ENCODE data around the gene RBM7. TPM values are rescaled to one million over a fixed set of nuclear protein-coding genes. Genes with fewer than 3 reads are reported as not detected.
A peak's percentile ranks its signal among the peaks of the same experiment; 100 is the strongest.

Gene RBM7
- total RNA-seq, 1 experiment from 2014 or later: 27.9 TPM

DNA sequence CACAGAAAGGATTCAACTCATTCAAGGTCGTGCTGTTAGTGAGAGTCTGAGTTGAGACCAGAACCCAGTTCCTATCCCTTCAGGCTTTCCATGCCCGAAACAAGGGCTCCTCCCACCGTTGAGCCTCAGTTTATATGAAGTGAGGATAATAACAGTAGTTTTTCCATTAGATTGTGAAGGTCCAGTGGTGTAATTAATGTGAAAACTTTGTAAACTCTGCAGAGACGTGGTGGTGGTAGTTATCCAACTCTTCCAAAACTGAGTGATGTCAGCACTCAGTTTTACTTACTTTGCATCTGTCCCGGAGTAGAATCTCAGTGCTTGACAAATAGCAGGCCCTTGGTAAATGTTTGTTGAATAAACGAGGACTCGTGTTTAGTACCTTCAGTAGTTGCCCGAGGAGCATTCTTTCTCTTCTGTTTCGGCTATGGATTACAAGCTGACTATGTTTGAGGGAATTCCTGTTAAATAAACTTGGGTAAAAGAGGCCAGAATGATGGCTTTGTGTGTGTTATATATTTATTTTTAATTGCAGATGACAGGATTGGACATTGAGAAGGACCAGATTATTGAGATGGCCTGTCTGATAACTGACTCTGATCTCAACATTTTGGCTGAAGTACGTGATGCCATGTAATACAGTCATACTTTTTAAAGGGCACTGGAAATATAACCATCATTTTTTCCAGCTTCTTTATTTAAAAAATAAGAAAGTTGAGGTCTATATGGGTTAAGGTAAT lies 39.8 kb downstream of the RBM7 start (continued):
- TF ChIP-seq, protein P1, sequence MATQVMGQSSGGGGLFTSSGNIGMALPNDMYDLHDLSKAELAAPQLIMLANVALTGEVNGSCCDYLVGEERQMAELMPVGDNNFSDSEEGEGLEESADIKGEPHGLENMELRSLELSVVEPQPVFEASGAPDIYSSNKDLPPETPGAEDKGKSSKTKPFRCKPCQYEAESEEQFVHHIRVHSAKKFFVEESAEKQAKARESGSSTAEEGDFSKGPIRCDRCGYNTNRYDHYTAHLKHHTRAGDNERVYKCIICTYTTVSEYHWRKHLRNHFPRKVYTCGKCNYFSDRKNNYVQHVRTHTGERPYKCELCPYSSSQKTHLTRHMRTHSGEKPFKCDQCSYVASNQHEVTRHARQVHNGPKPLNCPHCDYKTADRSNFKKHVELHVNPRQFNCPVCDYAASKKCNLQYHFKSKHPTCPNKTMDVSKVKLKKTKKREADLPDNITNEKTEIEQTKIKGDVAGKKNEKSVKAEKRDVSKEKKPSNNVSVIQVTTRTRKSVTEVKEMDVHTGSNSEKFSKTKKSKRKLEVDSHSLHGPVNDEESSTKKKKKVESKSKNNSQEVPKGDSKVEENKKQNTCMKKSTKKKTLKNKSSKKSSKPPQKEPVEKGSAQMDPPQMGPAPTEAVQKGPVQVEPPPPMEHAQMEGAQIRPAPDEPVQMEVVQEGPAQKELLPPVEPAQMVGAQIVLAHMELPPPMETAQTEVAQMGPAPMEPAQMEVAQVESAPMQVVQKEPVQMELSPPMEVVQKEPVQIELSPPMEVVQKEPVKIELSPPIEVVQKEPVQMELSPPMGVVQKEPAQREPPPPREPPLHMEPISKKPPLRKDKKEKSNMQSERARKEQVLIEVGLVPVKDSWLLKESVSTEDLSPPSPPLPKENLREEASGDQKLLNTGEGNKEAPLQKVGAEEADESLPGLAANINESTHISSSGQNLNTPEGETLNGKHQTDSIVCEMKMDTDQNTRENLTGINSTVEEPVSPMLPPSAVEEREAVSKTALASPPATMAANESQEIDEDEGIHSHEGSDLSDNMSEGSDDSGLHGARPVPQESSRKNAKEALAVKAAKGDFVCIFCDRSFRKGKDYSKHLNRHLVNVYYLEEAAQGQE (IDR thresholded peaks at IDR 0.05; ENCODE audit: low read depth): no peak
- 0 out of 2 replicates have a peak, but pooled peaks have one; percentile 8 for TF ChIP-seq JUND (IDR thresholded peaks at IDR 0.05)
- TF ChIP-seq ZFX (IDR thresholded peaks at IDR 0.05): no peak
- TF ChIP-seq ZNF274 (IDR thresholded peaks at IDR 0.05; ENCODE audit: low read depth, low read length): no peak

DNA sequence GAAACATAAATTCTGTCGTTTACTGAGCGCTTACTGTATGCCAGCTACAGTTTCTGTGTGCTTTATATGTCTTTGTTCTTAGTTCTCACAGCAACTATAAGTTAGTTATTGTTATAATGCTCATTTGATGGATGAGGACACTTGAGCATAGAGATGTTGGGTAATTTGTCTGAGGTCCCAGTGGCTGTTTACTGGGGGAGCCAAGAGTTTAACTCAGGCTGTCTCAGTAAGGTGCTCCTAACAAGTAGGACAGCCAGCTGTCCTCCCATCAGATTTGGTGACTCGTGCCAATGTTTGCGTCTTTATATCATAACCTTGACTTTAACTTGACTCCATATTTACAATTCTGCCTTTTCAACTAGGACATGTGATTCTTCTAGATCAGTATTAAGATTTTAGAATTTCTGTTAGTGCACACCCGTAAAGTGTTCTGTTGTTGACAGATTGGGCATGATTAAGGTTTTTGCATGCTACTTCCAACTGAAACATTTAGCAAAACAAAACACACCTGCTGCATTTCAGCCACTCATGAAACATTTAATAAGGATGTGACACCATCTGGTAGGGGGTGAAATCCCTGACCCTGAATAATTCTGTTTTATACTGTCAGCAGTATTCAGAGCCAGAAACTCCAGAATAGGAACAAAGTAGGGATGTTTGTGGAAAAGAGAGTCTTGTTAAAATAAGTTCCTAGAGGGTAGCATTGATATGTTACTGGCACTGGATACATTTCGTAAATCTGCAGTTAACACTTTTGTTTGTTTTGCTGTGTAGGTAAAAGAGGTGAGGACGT lies 40.7 kb downstream of the RBM7 start:
- peaks cover 5 to 14% of the 10 kb centered on the region in 2 experiments; a peak in 2 of 4 replicates for H3K36me3 ChIP-seq (ENCODE audit: control insufficient read depth in 1 of 2, insufficient read depth in 2 of 2, low read length in 2 of 2)
- no peak for DNase-seq (ENCODE audit: low read depth, low spot score)
- H3K79me2 ChIP-seq (ENCODE audit: insufficient read depth, low read length): peaks cover 68% of the 10 kb centered on the region
- intact Hi-C loops (cut with micrococcal nuclease): no loop called here
- RAD21 ChIA-PET (ENCODE audit: low non-redundant PET in 1 of 2, low total read pairs in 2 of 2, uncharacterized antibody in 2 of 2, unreplicated experiment in 2 of 2): no interaction called here
- H4K20me1 ChIP-seq (ENCODE audit: insufficient read depth): no peaks in the 10 kb centered on the region
- TF ChIP-seq JUND (IDR thresholded peaks at IDR 0.05) (no peak), EGR1 (IDR thresholded peaks at IDR 0.05; ENCODE audit: low read depth) (no peak), EZH2phosphoT487 (IDR thresholded peaks at IDR 0.05; ENCODE audit: borderline replicate concordance) (no peak)
- no TSS peak for BruUV-seq (replicated peaks)
- CTCF ChIA-PET: no interaction called here
- no peaks in the 10 kb centered on the region for H3K9me2 ChIP-seq (ENCODE audit: insufficient read depth)
- H3K27me3 ChIP-seq (ENCODE audit: insufficient read depth, low read length): no peaks in the 10 kb centered on the region
- H3K4me3 ChIP-seq (replicated peaks in 1 of 2; ENCODE audit: low read depth in 1 of 2, low read length in 2 of 2): no peak overlapping the region; a peak in 1 of 4 replicates
- H3K4me2 ChIP-seq (ENCODE audit: low read length): peak overlapping the region; percentile 88; the same call in 1 of the 2 replicates
- H3K9ac ChIP-seq (ENCODE audit: low read length): no peak overlapping the region
- no peak overlapping the region for H3K27ac ChIP-seq (ENCODE audit: low read depth, low read length)
- POLR2A ChIA-PET: no interaction called here
- no peak overlapping the region for H2AFZ ChIP-seq (ENCODE audit: low read depth, low read length, poor library complexity, severe bottlenecking)
- ATAC-seq: no peak
- H3K9me3 ChIP-seq (ENCODE audit: control insufficient read depth in 1 of 2, insufficient read depth in 1 of 2, low read depth in 1 of 2, low read length in 2 of 2): no peaks in the 10 kb centered on the region
- H3K4me1 ChIP-seq (ENCODE audit: control insufficient read depth in 1 of 2, insufficient read depth in 2 of 2, low read length in 2 of 2): peaks cover 5 to 19% of the 10 kb centered on the region in 2 experiments; a peak in 3 of 4 replicates

All from HCT116 (cell line).